ENCODE results near the gene MUCL3. TPM values are rescaled to one million over a fixed set of nuclear protein-coding genes. Genes with fewer than 3 reads are reported as not detected.

MUCL3 gene
- total RNA-seq, 2 experiments from 2014 or later = not detected

DNA sequence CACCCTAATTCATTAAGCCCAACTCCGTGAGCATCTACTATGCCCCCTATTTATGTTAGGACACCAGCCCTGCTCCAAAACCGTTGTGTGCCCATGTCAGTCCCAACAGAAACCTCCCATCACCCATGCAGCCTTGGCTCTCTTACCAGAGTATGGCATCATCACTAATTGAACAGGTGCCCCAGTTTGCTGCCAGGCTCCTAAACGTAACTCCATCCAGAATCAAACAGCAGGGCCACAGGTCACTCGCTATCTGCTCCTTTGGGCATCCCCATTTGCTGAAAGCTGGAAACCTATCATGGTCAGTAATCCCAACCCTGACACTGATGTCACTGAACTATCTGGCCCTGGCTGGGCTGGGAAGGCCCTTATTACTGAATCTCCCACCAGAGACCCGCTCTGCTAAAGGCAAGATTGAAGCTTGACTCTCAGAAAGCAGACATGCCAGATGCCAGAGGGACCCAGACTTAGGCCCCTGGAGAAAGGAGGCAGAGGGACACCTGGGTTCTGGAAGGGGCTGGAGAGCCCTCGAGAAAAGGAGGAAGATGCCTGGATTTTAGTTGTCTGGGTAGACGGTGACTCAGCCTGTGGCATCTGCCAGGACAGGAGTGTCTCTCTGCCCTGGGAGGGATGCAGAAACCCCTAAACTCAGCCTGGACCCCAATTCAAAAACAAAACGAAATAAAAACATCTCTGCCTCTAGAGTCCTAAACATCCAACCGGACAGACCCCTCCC, 14.0 kb downstream of the MUCL3 start:
- peak; percentile 9 for ATAC-seq (ENCODE audit: poor library complexity)
- H3K4me1 Mint-ChIP-seq (ENCODE audit: low read depth) = peaks cover 28% of the 10 kb centered on the region
- TF ChIP-seq, protein P1, sequence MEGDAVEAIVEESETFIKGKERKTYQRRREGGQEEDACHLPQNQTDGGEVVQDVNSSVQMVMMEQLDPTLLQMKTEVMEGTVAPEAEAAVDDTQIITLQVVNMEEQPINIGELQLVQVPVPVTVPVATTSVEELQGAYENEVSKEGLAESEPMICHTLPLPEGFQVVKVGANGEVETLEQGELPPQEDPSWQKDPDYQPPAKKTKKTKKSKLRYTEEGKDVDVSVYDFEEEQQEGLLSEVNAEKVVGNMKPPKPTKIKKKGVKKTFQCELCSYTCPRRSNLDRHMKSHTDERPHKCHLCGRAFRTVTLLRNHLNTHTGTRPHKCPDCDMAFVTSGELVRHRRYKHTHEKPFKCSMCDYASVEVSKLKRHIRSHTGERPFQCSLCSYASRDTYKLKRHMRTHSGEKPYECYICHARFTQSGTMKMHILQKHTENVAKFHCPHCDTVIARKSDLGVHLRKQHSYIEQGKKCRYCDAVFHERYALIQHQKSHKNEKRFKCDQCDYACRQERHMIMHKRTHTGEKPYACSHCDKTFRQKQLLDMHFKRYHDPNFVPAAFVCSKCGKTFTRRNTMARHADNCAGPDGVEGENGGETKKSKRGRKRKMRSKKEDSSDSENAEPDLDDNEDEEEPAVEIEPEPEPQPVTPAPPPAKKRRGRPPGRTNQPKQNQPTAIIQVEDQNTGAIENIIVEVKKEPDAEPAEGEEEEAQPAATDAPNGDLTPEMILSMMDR (IDR thresholded peaks at IDR 0.05) = no peak
- H3K27ac ChIP-seq (ENCODE audit: low read depth in 1 of 2, low read length in 2 of 2) = peak overlapping the region in 1 of 2 donors; percentile 67
- CTCF ChIA-PET = no interaction called here
- peaks cover 0 to 1% of the 10 kb centered on the region in 2 experiments for H3K27me3 ChIP-seq (ENCODE audit: control insufficient read depth in 1 of 2, insufficient read depth in 2 of 2, low read length in 2 of 2)
- intact Hi-C loops (cut with DNase I, micrococcal nuclease) = no loop called here
- H3K4me3 ChIP-seq (ENCODE audit: low read length) = peak overlapping the region; percentile 66
- H3K9me3 Mint-ChIP-seq = no peaks in the 10 kb centered on the region
- no peaks in the 10 kb centered on the region for H3K9me3 ChIP-seq (ENCODE audit: control insufficient read depth in 1 of 2, insufficient read depth in 1 of 2, low read length in 2 of 2)
- peak overlapping the region; percentile 90 for H3K4me3 Mint-ChIP-seq
- POLR2A ChIA-PET = interaction anchor here (0.8 to 1.8 kb wide), 8 partner anchors 24 to 628 kb away, joined by 3 to 9 read pairs (median 4); partner anchors contain the start of genes DDR1, GTF2H4, TRIM39 and VARS2
- no peaks in the 10 kb centered on the region for H3K36me3 Mint-ChIP-seq (ENCODE audit: low read depth)
- DNase-seq = no peak
- H3K27me3 Mint-ChIP-seq = peaks cover 43% of the 10 kb centered on the region
- H3K4me1 ChIP-seq (ENCODE audit: insufficient read depth, low read length) = peaks cover 17% of the 10 kb centered on the region
- no peaks in the 10 kb centered on the region for H3K36me3 ChIP-seq (ENCODE audit: insufficient read depth, low read length)
- peak overlapping the region; percentile 85 for H3K27ac Mint-ChIP-seq

DNA sequence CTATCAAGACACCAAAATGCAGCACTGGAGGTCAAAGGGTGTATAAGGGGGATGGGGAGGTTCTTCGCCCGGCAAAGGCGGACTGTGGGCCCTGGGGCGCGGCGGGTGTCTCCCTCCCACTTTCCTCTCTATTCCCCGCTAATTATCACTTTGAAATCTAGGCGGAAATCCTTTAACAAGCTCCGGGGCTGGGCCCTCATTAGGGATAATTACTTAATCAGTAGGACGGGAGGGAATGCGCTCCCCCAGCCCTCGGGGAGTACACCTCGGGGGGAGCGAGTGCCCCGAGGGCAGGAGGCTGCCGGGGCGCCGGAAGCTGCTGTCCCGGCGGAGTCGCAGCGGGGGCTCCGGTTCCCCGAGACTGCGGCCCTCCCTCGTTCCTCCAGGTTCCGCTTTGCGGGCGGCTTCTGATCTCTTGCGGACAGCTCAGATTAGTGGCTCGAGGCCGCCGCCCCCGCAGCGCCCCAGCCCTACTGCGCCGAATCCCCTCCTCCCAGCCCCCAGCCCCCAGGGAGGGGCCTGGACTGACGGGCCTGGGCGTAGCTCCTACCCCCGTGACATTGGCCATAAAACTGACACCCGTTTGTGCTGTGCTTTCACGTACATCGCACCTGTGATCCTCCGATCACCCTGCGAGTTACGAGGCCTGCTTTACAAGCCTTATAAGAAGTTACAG, 14.7 kb downstream of the MUCL3 start:
- peak overlapping the region; percentile 85 for H3K27ac Mint-ChIP-seq
- peak; percentile 81 for ATAC-seq (ENCODE audit: poor library complexity)
- H3K4me1 ChIP-seq (ENCODE audit: insufficient read depth, low read length) = peaks cover 17% of the 10 kb centered on the region
- ChIA-PET POLR2A (interaction anchor here (0.8 to 1.8 kb wide), 9 partner anchors 23 to 629 kb away, joined by 3 to 9 read pairs (median 4); partner anchors contain the start of genes DDR1, GTF2H4, TRIM39 and VARS2), CTCF (no interaction called here)
- peak overlapping the region in 1 of 2 donors; percentile 67 for H3K27ac ChIP-seq (ENCODE audit: low read depth in 1 of 2, low read length in 2 of 2)
- no peaks in the 10 kb centered on the region for H3K36me3 Mint-ChIP-seq (ENCODE audit: low read depth)
- H3K36me3 ChIP-seq (ENCODE audit: insufficient read depth, low read length) = no peaks in the 10 kb centered on the region
- TF ChIP-seq, protein P1 (IDR thresholded peaks at IDR 0.05) = no peak
- H3K27me3 ChIP-seq (ENCODE audit: control insufficient read depth in 1 of 2, insufficient read depth in 2 of 2, low read length in 2 of 2) = peaks cover 0 to 3% of the 10 kb centered on the region in 2 experiments
- intact Hi-C loops (cut with DNase I, micrococcal nuclease) = no loop called here
- H3K9me3 Mint-ChIP-seq = no peaks in the 10 kb centered on the region
- H3K4me3 ChIP-seq (ENCODE audit: low read length) = peak overlapping the region; percentile 66
- H3K9me3 ChIP-seq (ENCODE audit: control insufficient read depth in 1 of 2, insufficient read depth in 1 of 2, low read length in 2 of 2) = no peaks in the 10 kb centered on the region
- H3K4me3 Mint-ChIP-seq = peak overlapping the region; percentile 90
- peak; percentile 39 to 80 (median 66) for DNase-seq
- peaks cover 39% of the 10 kb centered on the region for H3K27me3 Mint-ChIP-seq
- peaks cover 28% of the 10 kb centered on the region for H3K4me1 Mint-ChIP-seq (ENCODE audit: low read depth)

DNA sequence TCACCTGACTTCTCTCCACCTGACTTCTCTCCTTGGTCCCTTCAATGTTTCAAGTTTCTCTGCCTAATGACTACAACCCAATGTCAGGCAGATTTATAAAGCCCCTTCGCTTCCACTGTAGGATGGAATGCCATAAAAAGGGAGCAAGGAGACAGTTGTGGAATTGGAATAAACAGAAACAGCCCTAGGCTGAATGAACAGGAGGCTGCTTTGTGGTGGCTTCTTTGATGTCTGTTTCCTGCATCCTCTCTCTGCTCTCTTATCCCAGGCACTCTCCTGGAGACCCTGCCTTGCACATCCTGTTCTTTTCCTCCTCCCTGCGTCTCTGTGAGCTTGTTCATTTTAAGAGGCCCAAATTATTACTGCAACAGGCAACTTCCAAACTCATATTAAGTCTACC, 16.9 kb downstream of the MUCL3 start:
- Histone ChIP-seq H3K9me3 (ENCODE audit: control insufficient read depth in 1 of 2, insufficient read depth in 1 of 2, low read length in 2 of 2) (no peaks in the 10 kb centered on the region), H3K36me3 (ENCODE audit: insufficient read depth, low read length) (no peaks in the 10 kb centered on the region), H3K4me3 (ENCODE audit: low read length) (no peak overlapping the region), H3K27ac (ENCODE audit: low read depth in 1 of 2, low read length in 2 of 2) (no peak overlapping the region), H3K27me3 (ENCODE audit: control insufficient read depth in 1 of 2, insufficient read depth in 2 of 2, low read length in 2 of 2) (peaks cover 0 to 3% of the 10 kb centered on the region in 2 experiments), H3K4me1 (ENCODE audit: insufficient read depth, low read length) (peaks cover 17% of the 10 kb centered on the region)
- no peak for ATAC-seq (ENCODE audit: poor library complexity)
- CTCF ChIA-PET = no interaction called here
- H3K4me3 Mint-ChIP-seq = no peak overlapping the region
- H3K27ac Mint-ChIP-seq = no peak overlapping the region
- no peaks in the 10 kb centered on the region for H3K9me3 Mint-ChIP-seq
- peaks cover 19% of the 10 kb centered on the region for H3K27me3 Mint-ChIP-seq
- H3K4me1 Mint-ChIP-seq (ENCODE audit: low read depth) = peaks cover 28% of the 10 kb centered on the region
- TF ChIP-seq, protein P1 (IDR thresholded peaks at IDR 0.05) = no peak
- no peak for DNase-seq
- intact Hi-C loops (cut with DNase I, micrococcal nuclease) = no loop called here
- POLR2A ChIA-PET = no interaction called here
- H3K36me3 Mint-ChIP-seq (ENCODE audit: low read depth) = no peaks in the 10 kb centered on the region
